K562 (cell line): ENCODE results near the gene ASGR2. TPM values are rescaled to one million over a fixed set of nuclear protein-coding genes. Genes with fewer than 3 reads are reported as not detected.

Experiments used
- ATAC-seq: fragments of 200-7000 bp; cut with Tn5 transposase; 3 replicates; pipeline ENCODE4 v1.9.1; 2020; ENCODE audit warnings: moderate library complexity
- BruUV-seq: library from RNA; stranded (reverse); fragments of 400-500 nt; replicated peaks from 2 replicates; lab custom pipeline; 2021; lab: Mats Ljungman, UMichigan
- CTCF ChIA-PET: fragments of 300-600 bp; formaldehyde crosslinking; extraction: SDS; loops from one replicate; lab custom pipeline; 2021; ENCODE audit warnings: low intra/inter-chr PET ratio; lab: Yijun Ruan, JAX
- POLR2A ChIA-PET: fragments of 300-600, 350-650 bp; sonication (Branson Sonifier 250); formaldehyde crosslinking; extraction: SDS; loops from one replicate; lab custom pipeline; 2021; ENCODE audit warnings: antibody characterized with exemption, inconsistent platforms; lab: Yijun Ruan, JAX
- DNase-seq, 4 experiments: peaks; one replicate each; pipeline versions ENCODE4 v3.0.0 to v3.0.0-alpha.2; 2011 to 2018; ENCODE audit warnings: low spot score in 3 of 4, mixed read lengths in 3 of 4; ENCODE audit errors: extremely low read depth in 1 of 4
- FAIRE-seq: peaks from 2 replicates; lab custom pipeline; 2011; peaks lifted over from hg19 to GRCh38; lab: Jason Lieb, UNC
- H2AFZ ChIP-seq: 2 replicates; pipeline ENCODE4 v1.6.0; 2011; ENCODE audit warnings: low read depth, low read length, control low read depth, inconsistent platforms
- H3K27ac ChIP-seq: fragments of 200-600 bp; 3 replicates; pipeline ENCODE4 v1.8.0; 2011; ENCODE audit warnings: low read depth, mild to moderate bottlenecking, control low read depth, inconsistent platforms, low read length, moderate library complexity, mixed read lengths; ENCODE audit errors: extremely low read depth
- H3K27me3 ChIP-seq, 2 experiments: fragments of 300-600 bp in 1 of 2; 2 replicates in 1 of 2; 3 replicates in 1 of 2; pipeline versions ENCODE4 v1.6.0 to v1.8.0; 2011; ENCODE audit warnings: inconsistent platforms in 2 of 2, low read length in 2 of 2, mild to moderate bottlenecking in 1 of 2, mixed read lengths in 1 of 2, moderate library complexity in 1 of 2; ENCODE audit not compliant: control insufficient read depth in 2 of 2, insufficient read depth in 2 of 2
- H3K36me3 ChIP-seq: fragments of 300-600 bp; 3 replicates; pipeline ENCODE4 v1.8.0; 2011; ENCODE audit warnings: mild to moderate bottlenecking, low read length, inconsistent platforms; ENCODE audit not compliant: control insufficient read depth, insufficient read depth
- H3K4me1 ChIP-seq, 2 experiments: fragments of 200-600 bp in 1 of 2; replicated peaks in 1 of 2; 2 replicates in 1 of 2; 3 replicates in 1 of 2; pipeline versions ENCODE4 v1.5.1 to v1.8.0; 2011; ENCODE audit warnings: inconsistent platforms in 2 of 2, low read length in 2 of 2, mild to moderate bottlenecking in 1 of 2, mixed read lengths in 1 of 2, moderate library complexity in 1 of 2; ENCODE audit not compliant: control insufficient read depth in 2 of 2, insufficient read depth in 2 of 2
- H3K4me2 ChIP-seq: 2 replicates; pipeline ENCODE4 v1.6.1; 2011; ENCODE audit warnings: low read length, control low read depth, inconsistent platforms, mixed read lengths; ENCODE audit not compliant: insufficient read depth
- H3K4me3 ChIP-seq: fragments of 200-600 bp; sonication (generic), shearing (Covaris generic); 2 replicates; pipeline ENCODE4 v1.5.1; 2016; ENCODE audit warnings: control low read depth, inconsistent platforms
- H3K79me2 ChIP-seq: fragments of 200-600 bp; 3 replicates; pipeline ENCODE4 v1.8.0; 2011; ENCODE audit warnings: low read length, inconsistent platforms; ENCODE audit not compliant: control insufficient read depth, insufficient read depth
- H3K9ac ChIP-seq, 2 experiments: 2 replicates each; pipeline versions ENCODE4 v1.6.0 to v1.6.1; 2011; ENCODE audit warnings: low read depth in 2 of 2, low read length in 2 of 2, control low read depth in 1 of 2, inconsistent platforms in 1 of 2, mild to moderate bottlenecking in 1 of 2, mixed read lengths in 1 of 2; ENCODE audit not compliant: insufficient read depth in 1 of 2
- H3K9me1 ChIP-seq: one replicate; pipeline ENCODE4 v1.6.0; 2011; ENCODE audit warnings: inconsistent platforms, mild to moderate bottlenecking, low read length, moderate library complexity; ENCODE audit not compliant: control insufficient read depth, insufficient read depth
- H3K9me3 ChIP-seq: replicated peaks from 2 replicates; pipeline ENCODE4 v1.5.1; 2011; ENCODE audit warnings: low read depth, low read length, inconsistent platforms; ENCODE audit not compliant: control insufficient read depth, insufficient read depth
- H4K20me1 ChIP-seq: replicated peaks from 2 replicates; pipeline ENCODE4 v1.6.1; 2011; ENCODE audit warnings: low read length, inconsistent platforms, mixed read lengths; ENCODE audit not compliant: control insufficient read depth, insufficient read depth
- CTCF ChIP-seq, 3 experiments: IDR thresholded peaks in 2 of 3; conservative IDR thresholded peaks in 1 of 3; 2 replicates each; pipeline ENCODE4 v1.5.1; 2011 to 2012; ENCODE audit warnings: low read length in 3 of 3, mild to moderate bottlenecking in 3 of 3, control low read depth in 2 of 3, improper control_type of control experiment in 1 of 3, inconsistent platforms in 1 of 3, low read depth in 1 of 3, mixed read lengths in 1 of 3, moderate library complexity in 1 of 3; ENCODE audit not compliant: insufficient read depth in 2 of 3
- NCOA1 ChIP-seq: fragments of 450-650 bp; IDR thresholded peaks from 2 replicates; pipeline ENCODE4 v1.6.1; 2016; ENCODE audit warnings: low read depth
- SMC3 ChIP-seq: conservative IDR thresholded peaks from 2 replicates; pipeline ENCODE4 v1.6.1; 2011; ENCODE audit warnings: low read depth, low read length, improper control_type of control experiment; ENCODE audit not compliant: insufficient read depth
- ZNF384 ChIP-seq: IDR thresholded peaks from 2 replicates; pipeline ENCODE4 v1.6.1; 2012; ENCODE audit warnings: low read depth, low read length, improper control_type of control experiment
- WGBS: fragments of 100-300 bp; shearing (Covaris generic); methylation state at CpG from one replicate; pipeline ENCODE4 v1.1.6; 2016; ENCODE audit warnings: low coverage, mixed read lengths; ENCODE audit not compliant: insufficient coverage; ENCODE audit errors: missing lambda C conversion rate; 5-methylcytosine and 5-hydroxymethylcytosine counted together
- in situ Hi-C: fragments of 300-500 bp; cut with MboI; formaldehyde crosslinking; loops from 4 replicates; pipeline ENCODE4 v1.15.0; 2018; ENCODE audit warnings: inconsistent platforms, mixed read lengths
- intact Hi-C: fragments of 100-400 bp; cut with micrococcal nuclease; formaldehyde crosslinking; loops from 2 replicates; pipeline ENCODE4 v1.14.2; 2022
- polyA plus RNA-seq, 8 experiments: library from polyadenylated mRNA; depleted of rRNA in 4 of 8; stranded (reverse) in 5 of 8; unstranded in 3 of 8; fragments of >200 nt; fragmentation: Nextera tagmentation in 2 of 8; fragmentation: Illumina TruSeq in 1 of 8; extraction: Ambion mirVana in 2 of 8; extraction: Trizol in 1 of 8; gene quantifications; 2 replicates each; pipeline versions ENCODE4 v1.2.1 to v1.2.3, GENCODE V29; 2011 to 2014; ENCODE audit warnings: inconsistent platforms in 1 of 8, missing spikeins in 1 of 8
- total RNA-seq, 7 experiments: library from RNA; depleted of rRNA in 6 of 7; stranded (reverse); fragments of >200 nt in 6 of 7; fragmentation: Illumina TruSeq in 2 of 7; extraction: Trizol in 2 of 7; gene quantifications; 2 replicates each; pipeline versions ENCODE4 v1.2.1 to v1.2.3, GENCODE V29; 2011 to 2021; ENCODE audit warnings: low replicate concordance in 1 of 7
- TF ChIP-seq, protein P1 (sequence below): fragments of 200-800 bp; sonication (Bioruptor generic); IDR thresholded peaks from 2 replicates; pipeline ENCODE4 v1.6.1; 2017; ENCODE audit warnings: missing genetic modification characterization, missing compliant biosample characterization
- TF ChIP-seq, protein P2 (sequence below): fragments of 450-650 bp; formaldehyde crosslinking; IDR thresholded peaks from 2 replicates; pipeline ENCODE4 v1.4.0; 2020; ENCODE audit warnings: mild to moderate bottlenecking, moderate library complexity
- TF ChIP-seq, protein P3 (sequence below), 2 experiments: IDR thresholded peaks; 2 replicates each; pipeline ENCODE4 v1.6.1; 2012; ENCODE audit warnings: improper control_type of control experiment in 2 of 2, low read depth in 2 of 2, low read length in 2 of 2, borderline replicate concordance in 1 of 2

ASGR2 gene
- total and polyA plus RNA-seq, 9 of the 15 experiments (the other 6 are each of a cell fraction or from before 2014, with no cell fraction given) = not detected

GRCh38 chr17:7136266-7136877, 21.8 kb upstream of the ASGR2 start:
- ChIA-PET CTCF (interaction anchor here (0.5 to 3.1 kb wide), 6 partner anchors 84 to 470 kb away, joined by 3 to 41 read pairs (median 4); no protein-coding TSS in a partner anchor), POLR2A (interaction anchor here (1.1 kb wide), 1 partner anchor 256 kb away, joined by 3 read pairs; no protein-coding TSS in a partner anchor)
- WGBS = 5% methylated on average over 9 of the region's 9 CpGs
- ATAC-seq (no peak), FAIRE-seq (peak; percentile 69), DNase-seq (peak; percentile 53 to 72 (median 68))
- Histone ChIP-seq H3K9me3 (no peaks in the 10 kb centered on the region), H3K9me1 (no peaks in the 10 kb centered on the region), H3K9ac (no peak overlapping the region), H3K4me1 (peaks cover 0 to 8% of the 10 kb centered on the region in 2 experiments; a peak in 2 of 5 replicates), H3K4me2 (no peak overlapping the region), H3K27ac (no peak overlapping the region), H3K27me3 (peaks cover 16 to 41% of the 10 kb centered on the region in 2 experiments), H3K79me2 (no peaks in the 10 kb centered on the region), H3K4me3 (no peak overlapping the region), H2AFZ (no peak overlapping the region), H4K20me1 (no peaks in the 10 kb centered on the region; the same call in 1 of the 2 replicates), H3K36me3 (no peaks in the 10 kb centered on the region)
- in situ Hi-C loops (no loop called here), intact Hi-C loops (loop anchor here (1.0 to 10.0 kb wide), 3 partner anchors 84 to 222 kb away; no protein-coding TSS in a partner anchor)
- no TSS peak for BruUV-seq
- TF ChIP-seq, protein P1, sequence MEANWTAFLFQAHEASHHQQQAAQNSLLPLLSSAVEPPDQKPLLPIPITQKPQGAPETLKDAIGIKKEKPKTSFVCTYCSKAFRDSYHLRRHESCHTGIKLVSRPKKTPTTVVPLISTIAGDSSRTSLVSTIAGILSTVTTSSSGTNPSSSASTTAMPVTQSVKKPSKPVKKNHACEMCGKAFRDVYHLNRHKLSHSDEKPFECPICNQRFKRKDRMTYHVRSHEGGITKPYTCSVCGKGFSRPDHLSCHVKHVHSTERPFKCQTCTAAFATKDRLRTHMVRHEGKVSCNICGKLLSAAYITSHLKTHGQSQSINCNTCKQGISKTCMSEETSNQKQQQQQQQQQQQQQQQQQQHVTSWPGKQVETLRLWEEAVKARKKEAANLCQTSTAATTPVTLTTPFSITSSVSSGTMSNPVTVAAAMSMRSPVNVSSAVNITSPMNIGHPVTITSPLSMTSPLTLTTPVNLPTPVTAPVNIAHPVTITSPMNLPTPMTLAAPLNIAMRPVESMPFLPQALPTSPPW = peak; percentile 25; the same call in 1 of the 2 replicates
- TF ChIP-seq SMC3 (peak; percentile 72), NCOA1 (no peak), ZNF384 (peak; percentile 92), CTCF (IDR thresholded peaks at IDR 0.05 in 2 of 3, conservative IDR thresholded peaks at IDR 0.05 in 1 of 3; ENCODE audit: insufficient read depth in 2 of 3, low read depth in 1 of 3, low read length in 3 of 3) (peak; percentile 72 to 80 (median 75))
- TF ChIP-seq, protein P2, sequence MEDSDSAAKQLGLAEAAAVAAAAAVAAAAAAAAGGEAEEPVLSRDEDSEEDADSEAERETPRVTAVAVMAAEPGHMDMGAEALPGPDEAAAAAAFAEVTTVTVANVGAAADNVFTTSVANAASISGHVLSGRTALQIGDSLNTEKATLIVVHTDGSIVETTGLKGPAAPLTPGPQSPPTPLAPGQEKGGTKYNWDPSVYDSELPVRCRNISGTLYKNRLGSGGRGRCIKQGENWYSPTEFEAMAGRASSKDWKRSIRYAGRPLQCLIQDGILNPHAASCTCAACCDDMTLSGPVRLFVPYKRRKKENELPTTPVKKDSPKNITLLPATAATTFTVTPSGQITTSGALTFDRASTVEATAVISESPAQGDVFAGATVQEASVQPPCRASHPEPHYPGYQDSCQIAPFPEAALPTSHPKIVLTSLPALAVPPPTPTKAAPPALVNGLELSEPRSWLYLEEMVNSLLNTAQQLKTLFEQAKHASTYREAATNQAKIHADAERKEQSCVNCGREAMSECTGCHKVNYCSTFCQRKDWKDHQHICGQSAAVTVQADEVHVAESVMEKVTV (CRISPR knock-in tag) = peak; percentile 55
- TF ChIP-seq, protein P3, sequence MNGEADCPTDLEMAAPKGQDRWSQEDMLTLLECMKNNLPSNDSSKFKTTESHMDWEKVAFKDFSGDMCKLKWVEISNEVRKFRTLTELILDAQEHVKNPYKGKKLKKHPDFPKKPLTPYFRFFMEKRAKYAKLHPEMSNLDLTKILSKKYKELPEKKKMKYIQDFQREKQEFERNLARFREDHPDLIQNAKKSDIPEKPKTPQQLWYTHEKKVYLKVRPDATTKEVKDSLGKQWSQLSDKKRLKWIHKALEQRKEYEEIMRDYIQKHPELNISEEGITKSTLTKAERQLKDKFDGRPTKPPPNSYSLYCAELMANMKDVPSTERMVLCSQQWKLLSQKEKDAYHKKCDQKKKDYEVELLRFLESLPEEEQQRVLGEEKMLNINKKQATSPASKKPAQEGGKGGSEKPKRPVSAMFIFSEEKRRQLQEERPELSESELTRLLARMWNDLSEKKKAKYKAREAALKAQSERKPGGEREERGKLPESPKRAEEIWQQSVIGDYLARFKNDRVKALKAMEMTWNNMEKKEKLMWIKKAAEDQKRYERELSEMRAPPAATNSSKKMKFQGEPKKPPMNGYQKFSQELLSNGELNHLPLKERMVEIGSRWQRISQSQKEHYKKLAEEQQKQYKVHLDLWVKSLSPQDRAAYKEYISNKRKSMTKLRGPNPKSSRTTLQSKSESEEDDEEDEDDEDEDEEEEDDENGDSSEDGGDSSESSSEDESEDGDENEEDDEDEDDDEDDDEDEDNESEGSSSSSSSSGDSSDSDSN (IDR thresholded peaks at IDR 0.05; ENCODE audit: borderline replicate concordance in 1 of 2, low read depth in 2 of 2, low read length in 2 of 2) = no peak
